ENCODE data around the gene CA10. TPM values are rescaled to one million over a fixed set of nuclear protein-coding genes. Genes with fewer than 3 reads are reported as not detected.

Gene CA10
- total and polyA plus RNA-seq, 4 donors = 30.0 to 130 (median 99.2) TPM

GRCh38 chr17:51668155-51668962 lies 490.2 kb downstream of the CA10 start:
- no peak overlapping the region for H3K27ac ChIP-seq (ENCODE audit: low read depth, low read length)
- WGBS (ENCODE audit: insufficient coverage) = 92% methylated on average over 20 of the region's 21 CpGs
- no peaks in the 10 kb centered on the region for H3K4me1 ChIP-seq (ENCODE audit: control insufficient read depth, insufficient read depth, low read length)
- no peak overlapping the region for H3K4me3 ChIP-seq (ENCODE audit: low read depth, low read length)
- H3K36me3 ChIP-seq (ENCODE audit: control insufficient read depth, insufficient read depth, low read length) = peaks cover 3% of the 10 kb centered on the region
- H3K9me3 ChIP-seq (ENCODE audit: control insufficient read depth, insufficient read depth, low read length) = no peaks in the 10 kb centered on the region
- no peak for DNase-seq (ENCODE audit: low read depth in 4 of 6, low spot score in 6 of 6)
- no peaks in the 10 kb centered on the region for H3K27me3 ChIP-seq (ENCODE audit: control insufficient read depth, insufficient read depth, low read length)

- no CpG with 5 or more reads among the region's 2 CpGs for WGBS (ENCODE audit: insufficient coverage)
- DNase-seq (ENCODE audit: low read depth in 4 of 6, low spot score in 6 of 6) = peak in 1 of 6 donors; percentile 49
- Histone ChIP-seq H3K4me3 (ENCODE audit: low read depth, low read length) (no peak overlapping the region), H3K4me1 (ENCODE audit: control insufficient read depth, insufficient read depth, low read length) (no peaks in the 10 kb centered on the region), H3K27ac (ENCODE audit: low read depth, low read length) (no peak overlapping the region), H3K27me3 (ENCODE audit: control insufficient read depth, insufficient read depth, low read length) (no peaks in the 10 kb centered on the region), H3K9me3 (ENCODE audit: control insufficient read depth, insufficient read depth, low read length) (no peaks in the 10 kb centered on the region), H3K36me3 (ENCODE audit: control insufficient read depth, insufficient read depth, low read length) (peaks cover 3% of the 10 kb centered on the region)
Measured at GRCh38 chr17:51667706-51668083, 490.8 kb downstream of the CA10 start.

GRCh38 chr17:51666971-51667705 lies 491.4 kb downstream of the CA10 start:
- DNase-seq (ENCODE audit: low read depth in 4 of 6, low spot score in 6 of 6) = no peak
- 67% methylated on average over 1 of the region's 1 CpG for WGBS (ENCODE audit: insufficient coverage)
- H3K36me3 ChIP-seq (ENCODE audit: control insufficient read depth, insufficient read depth, low read length) = peaks cover 3% of the 10 kb centered on the region
- no peaks in the 10 kb centered on the region for H3K4me1 ChIP-seq (ENCODE audit: control insufficient read depth, insufficient read depth, low read length)
- no peak overlapping the region for H3K4me3 ChIP-seq (ENCODE audit: low read depth, low read length)
- H3K9me3 ChIP-seq (ENCODE audit: control insufficient read depth, insufficient read depth, low read length) = no peaks in the 10 kb centered on the region
- H3K27ac ChIP-seq (ENCODE audit: low read depth, low read length) = no peak overlapping the region
- H3K27me3 ChIP-seq (ENCODE audit: control insufficient read depth, insufficient read depth, low read length) = no peaks in the 10 kb centered on the region

GRCh38 chr17:51662204-51663056 lies 496.1 kb downstream of the CA10 start:
- DNase-seq (ENCODE audit: low read depth in 4 of 6, low spot score in 6 of 6) = no peak
- Histone ChIP-seq H3K27me3 (ENCODE audit: control insufficient read depth, insufficient read depth, low read length) (no peaks in the 10 kb centered on the region), H3K9me3 (ENCODE audit: control insufficient read depth, insufficient read depth, low read length) (no peaks in the 10 kb centered on the region), H3K4me3 (ENCODE audit: low read depth, low read length) (no peak overlapping the region), H3K36me3 (ENCODE audit: control insufficient read depth, insufficient read depth, low read length) (no peaks in the 10 kb centered on the region), H3K27ac (ENCODE audit: low read depth, low read length) (no peak overlapping the region), H3K4me1 (ENCODE audit: control insufficient read depth, insufficient read depth, low read length) (no peaks in the 10 kb centered on the region)
- no CpG with 5 or more reads among the region's 2 CpGs for WGBS (ENCODE audit: insufficient coverage)

GRCh38 chr17:51661403-51661802 lies 497.1 kb downstream of the CA10 start:
- Histone ChIP-seq H3K4me1 (ENCODE audit: control insufficient read depth, insufficient read depth, low read length) (no peaks in the 10 kb centered on the region), H3K36me3 (ENCODE audit: control insufficient read depth, insufficient read depth, low read length) (no peaks in the 10 kb centered on the region), H3K27me3 (ENCODE audit: control insufficient read depth, insufficient read depth, low read length) (no peaks in the 10 kb centered on the region), H3K4me3 (ENCODE audit: low read depth, low read length) (no peak overlapping the region), H3K9me3 (ENCODE audit: control insufficient read depth, insufficient read depth, low read length) (no peaks in the 10 kb centered on the region), H3K27ac (ENCODE audit: low read depth, low read length) (no peak overlapping the region)
- WGBS (ENCODE audit: insufficient coverage) = 100% methylated on average over 1 of the region's 4 CpGs
- no peak for DNase-seq (ENCODE audit: low read depth in 4 of 6, low spot score in 6 of 6)

GRCh38 chr17:51660266-51660665 lies 498.2 kb downstream of the CA10 start:
- 81% methylated on average over 4 of the region's 4 CpGs for WGBS (ENCODE audit: insufficient coverage)
- no peaks in the 10 kb centered on the region for H3K36me3 ChIP-seq (ENCODE audit: control insufficient read depth, insufficient read depth, low read length)
- no peak overlapping the region for H3K27ac ChIP-seq (ENCODE audit: low read depth, low read length)
- H3K4me1 ChIP-seq (ENCODE audit: control insufficient read depth, insufficient read depth, low read length) = no peaks in the 10 kb centered on the region
- no peaks in the 10 kb centered on the region for H3K27me3 ChIP-seq (ENCODE audit: control insufficient read depth, insufficient read depth, low read length)
- no peak for DNase-seq (ENCODE audit: low read depth in 4 of 6, low spot score in 6 of 6)
- no peak overlapping the region for H3K4me3 ChIP-seq (ENCODE audit: low read depth, low read length)
- no peaks in the 10 kb centered on the region for H3K9me3 ChIP-seq (ENCODE audit: control insufficient read depth, insufficient read depth, low read length)

GRCh38 chr17:51657224-51657623 lies 501.3 kb downstream of the CA10 start:
- H3K4me3 ChIP-seq (ENCODE audit: low read depth, low read length) = no peak overlapping the region
- no peaks in the 10 kb centered on the region for H3K36me3 ChIP-seq (ENCODE audit: control insufficient read depth, insufficient read depth, low read length)
- peaks cover 7% of the 10 kb centered on the region for H3K4me1 ChIP-seq (ENCODE audit: control insufficient read depth, insufficient read depth, low read length)
- no peak overlapping the region for H3K27ac ChIP-seq (ENCODE audit: low read depth, low read length)
- no peaks in the 10 kb centered on the region for H3K9me3 ChIP-seq (ENCODE audit: control insufficient read depth, insufficient read depth, low read length)
- no peaks in the 10 kb centered on the region for H3K27me3 ChIP-seq (ENCODE audit: control insufficient read depth, insufficient read depth, low read length)
- no peak for DNase-seq (ENCODE audit: low read depth in 4 of 6, low spot score in 6 of 6)

- Histone ChIP-seq H3K27me3 (ENCODE audit: control insufficient read depth, insufficient read depth, low read length) (no peaks in the 10 kb centered on the region), H3K9me3 (ENCODE audit: control insufficient read depth, insufficient read depth, low read length) (no peaks in the 10 kb centered on the region), H3K27ac (ENCODE audit: low read depth, low read length) (peak overlapping the region; percentile 13), H3K36me3 (ENCODE audit: control insufficient read depth, insufficient read depth, low read length) (no peaks in the 10 kb centered on the region), H3K4me3 (ENCODE audit: low read depth, low read length) (no peak overlapping the region), H3K4me1 (ENCODE audit: control insufficient read depth, insufficient read depth, low read length) (peaks cover 7% of the 10 kb centered on the region)
- WGBS (ENCODE audit: insufficient coverage) = 0% methylated on average over 1 of the region's 5 CpGs
- DNase-seq (ENCODE audit: low read depth in 4 of 6, low spot score in 6 of 6) = peak in 5 of 6 donors; percentile 26 to 83 (median 41)
Measured at GRCh38 chr17:51653878-51654277, 504.6 kb downstream of the CA10 start.

GRCh38 chr17:51652529-51652928 lies 506.0 kb downstream of the CA10 start:
- no peak overlapping the region for H3K4me3 ChIP-seq (ENCODE audit: low read depth, low read length)

More at GRCh38 chr17:51652529-51652928, 506.0 kb downstream of the CA10 start:
- H3K27ac ChIP-seq (ENCODE audit: low read depth, low read length) = no peak overlapping the region
- WGBS (ENCODE audit: insufficient coverage) = 70% methylated on average over 2 of the region's 3 CpGs
- no peaks in the 10 kb centered on the region for H3K36me3 ChIP-seq (ENCODE audit: control insufficient read depth, insufficient read depth, low read length)
- DNase-seq (ENCODE audit: low read depth in 4 of 6, low spot score in 6 of 6) = no peak
- no peaks in the 10 kb centered on the region for H3K27me3 ChIP-seq (ENCODE audit: control insufficient read depth, insufficient read depth, low read length)
- no peaks in the 10 kb centered on the region for H3K9me3 ChIP-seq (ENCODE audit: control insufficient read depth, insufficient read depth, low read length)
- peaks cover 11% of the 10 kb centered on the region for H3K4me1 ChIP-seq (ENCODE audit: control insufficient read depth, insufficient read depth, low read length)
